GM10847 (cell line): ENCODE results near the gene TICRR.

Experiments
- POLR2A ChIP-seq: IDR thresholded peaks from 2 replicates; pipeline ENCODE4 v1.6.1; 2011; ENCODE audit not compliant: insufficient read length; ENCODE audit errors: extremely low read depth

TICRR gene

DNA sequence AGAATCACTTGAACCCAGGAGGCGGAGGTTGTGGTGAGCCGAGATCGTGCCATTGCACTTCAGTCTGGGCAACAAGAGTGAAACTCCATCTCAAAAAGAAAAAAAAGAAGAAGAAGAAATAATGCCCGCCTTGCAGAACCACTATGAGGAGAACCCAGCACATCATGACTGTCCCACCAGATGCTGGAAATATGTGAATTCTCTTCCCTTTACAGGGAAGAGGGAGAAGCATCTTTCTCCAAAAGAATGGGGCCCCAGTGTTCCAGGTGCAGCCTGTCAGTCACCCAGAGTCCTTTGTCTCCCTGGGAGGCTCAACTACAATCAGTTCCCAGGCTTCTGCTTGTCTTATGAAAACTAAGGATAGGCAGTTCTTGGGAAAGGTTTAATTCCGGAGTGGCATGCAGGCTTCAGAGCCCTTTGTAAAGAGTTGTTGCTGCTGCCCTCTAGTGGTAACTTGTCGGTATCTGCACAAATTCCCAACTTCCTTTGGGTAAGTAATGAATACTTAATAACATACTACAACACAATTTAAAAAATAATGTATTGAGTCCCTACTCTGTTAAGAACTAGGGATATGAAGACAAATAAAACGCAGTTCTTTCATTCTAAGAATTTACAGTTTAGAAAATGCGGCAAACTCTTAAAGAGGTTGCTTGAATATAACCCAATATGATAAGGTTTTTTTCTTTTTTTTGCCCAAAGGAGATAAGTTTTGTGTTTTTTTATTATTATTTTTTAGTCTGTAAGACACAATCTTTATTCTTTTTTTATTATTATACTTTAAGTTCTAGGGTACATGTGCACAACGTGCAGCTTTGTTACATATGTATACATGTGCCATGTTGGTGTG, 18.6 kb upstream of the TICRR start:
- TF ChIP-seq POLR2A = no peak

DNA sequence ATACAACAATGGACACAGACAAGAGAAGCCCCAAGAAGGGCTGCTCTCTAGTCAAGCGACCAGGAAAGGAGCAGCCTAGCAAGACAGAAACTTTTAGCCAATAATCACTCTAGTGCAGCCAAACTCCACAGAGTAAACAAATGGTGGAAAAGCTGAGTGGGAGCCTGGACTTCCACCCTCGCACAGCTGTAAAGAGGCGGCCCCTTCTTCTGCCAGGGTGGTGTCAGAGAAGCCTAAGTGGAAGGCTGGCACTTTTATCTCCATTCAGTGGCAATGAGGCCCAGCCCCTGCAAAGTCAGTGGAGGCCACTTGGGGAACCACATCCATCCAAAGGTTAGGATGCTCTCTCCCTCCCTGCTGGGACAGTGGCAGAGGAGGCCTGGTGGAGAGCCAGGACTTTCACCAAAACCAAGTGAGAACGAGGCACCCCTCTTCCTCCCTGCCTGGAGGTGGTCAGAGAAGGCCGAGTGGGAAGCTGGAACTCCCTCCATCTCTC, 15.5 kb upstream of the TICRR start:
- TF ChIP-seq POLR2A = no peak

DNA sequence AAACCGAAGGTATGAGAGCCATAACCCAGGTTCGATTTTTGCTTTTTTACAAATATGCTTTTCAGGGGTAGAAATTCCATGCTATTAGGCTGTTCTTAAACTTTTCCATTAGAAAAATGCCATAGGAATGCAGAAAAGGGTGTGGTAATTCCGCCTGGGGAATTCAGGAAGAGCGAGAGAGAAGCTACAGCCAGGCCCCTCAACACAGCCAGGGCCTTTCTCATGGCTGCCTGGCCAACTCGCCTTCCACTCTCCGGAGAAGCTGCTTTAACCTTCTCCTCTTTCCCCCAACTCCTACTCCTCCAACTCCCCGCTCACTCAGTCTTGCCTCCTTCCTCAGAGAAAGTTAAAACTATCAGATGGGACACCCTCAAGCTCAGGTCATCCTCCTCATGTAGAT, 9.1 kb upstream of the TICRR start:
- TF ChIP-seq POLR2A = no peak

DNA sequence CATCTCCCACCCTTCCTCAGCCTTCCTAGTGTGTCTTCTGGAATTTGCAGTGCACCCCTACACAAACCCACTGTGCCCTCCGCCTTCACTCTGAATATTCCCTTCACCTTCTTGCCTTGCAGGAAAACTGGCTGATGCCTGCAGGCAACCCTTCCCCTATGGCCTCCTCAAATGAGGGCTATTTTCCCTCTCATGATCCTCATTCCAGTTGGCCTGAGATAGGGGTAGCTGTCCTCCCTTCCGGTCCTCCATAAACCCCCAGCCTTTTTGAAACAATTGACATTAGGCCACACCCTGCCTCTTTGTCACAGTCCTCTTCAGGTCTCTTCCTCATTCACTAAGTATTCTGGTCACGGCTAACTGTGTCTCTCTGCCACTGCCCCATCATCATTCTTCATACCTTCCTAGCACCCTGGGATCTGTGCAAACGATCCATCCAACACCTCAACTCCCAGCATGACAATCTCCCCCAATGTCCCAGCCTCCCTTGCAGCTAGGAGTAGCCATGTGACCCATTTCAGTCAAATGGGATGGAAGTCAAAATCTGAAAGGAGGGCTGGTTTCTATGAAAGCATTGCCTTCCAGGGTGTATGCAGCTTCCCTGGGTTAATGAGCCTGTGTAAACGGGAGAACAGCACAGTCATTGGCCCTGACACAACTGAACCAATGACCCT, 8.5 kb upstream of the TICRR start:
- no peak for TF ChIP-seq POLR2A

DNA sequence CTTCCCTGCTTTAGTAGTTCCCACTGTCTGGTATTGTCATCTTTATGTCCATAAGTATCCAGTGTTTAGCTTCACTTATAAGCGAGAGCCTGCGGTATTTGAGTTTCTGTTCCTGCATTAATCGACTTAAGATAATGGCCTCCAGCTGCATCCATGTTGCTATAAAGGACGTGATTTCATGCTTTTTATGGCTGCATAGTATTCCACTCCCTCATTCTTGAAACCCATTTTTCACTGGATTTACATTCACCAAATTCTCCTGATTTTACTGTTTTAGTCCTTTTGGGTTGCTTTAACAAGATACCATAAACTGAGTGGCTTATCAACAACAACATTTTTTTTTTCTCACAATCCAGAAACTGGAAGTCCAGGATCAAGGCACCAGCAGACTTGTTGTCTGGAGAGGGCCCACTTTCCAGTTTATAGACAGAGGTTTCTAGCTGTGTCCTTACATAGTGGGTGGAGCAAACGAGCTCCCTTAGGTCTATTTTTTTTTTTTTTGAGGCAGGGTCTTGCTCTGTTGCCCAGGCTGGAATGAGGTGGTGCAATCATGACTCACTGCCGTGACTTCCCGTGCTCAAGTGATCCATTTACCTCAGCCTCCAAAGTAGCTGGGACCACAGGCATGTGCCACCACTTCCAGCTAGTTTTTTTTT, 6.1 kb upstream of the TICRR start:
- TF ChIP-seq POLR2A = no peak

DNA sequence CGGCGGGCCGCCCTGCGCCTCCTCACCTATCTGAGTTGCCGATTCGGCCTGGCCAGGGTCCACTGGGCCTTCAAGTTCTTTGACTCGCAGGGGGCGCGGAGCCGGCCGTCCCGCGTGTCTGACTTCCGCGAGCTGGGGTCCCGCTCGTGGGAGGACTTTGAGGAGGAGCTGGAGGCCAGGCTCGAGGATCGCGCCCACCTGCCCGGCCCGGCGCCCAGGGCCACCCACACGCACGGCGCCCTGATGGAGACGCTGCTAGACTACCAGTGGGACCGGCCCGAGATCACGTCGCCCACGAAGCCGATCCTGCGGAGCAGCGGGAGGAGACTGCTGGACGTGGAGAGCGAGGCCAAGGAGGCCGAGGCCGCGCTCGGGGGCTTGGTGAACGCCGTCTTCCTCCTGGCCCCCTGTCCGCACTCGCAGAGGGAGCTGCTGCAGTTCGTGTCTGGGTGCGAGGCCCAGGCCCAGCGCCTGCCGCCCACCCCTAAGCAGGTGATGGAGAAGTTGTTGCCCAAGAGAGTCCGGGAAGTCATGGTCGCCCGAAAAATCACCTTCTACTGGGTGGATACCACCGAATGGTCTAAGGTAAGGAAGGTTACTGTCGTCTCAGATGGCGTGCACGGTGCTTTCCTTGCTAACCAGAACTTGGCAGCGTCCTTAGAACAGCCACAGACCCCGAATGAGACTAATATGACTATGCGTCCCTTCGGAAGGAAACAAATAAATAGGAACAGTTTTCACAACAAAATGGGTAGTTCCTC, 567 bp downstream of the TICRR start:
- TF ChIP-seq POLR2A = peak; percentile 3

DNA sequence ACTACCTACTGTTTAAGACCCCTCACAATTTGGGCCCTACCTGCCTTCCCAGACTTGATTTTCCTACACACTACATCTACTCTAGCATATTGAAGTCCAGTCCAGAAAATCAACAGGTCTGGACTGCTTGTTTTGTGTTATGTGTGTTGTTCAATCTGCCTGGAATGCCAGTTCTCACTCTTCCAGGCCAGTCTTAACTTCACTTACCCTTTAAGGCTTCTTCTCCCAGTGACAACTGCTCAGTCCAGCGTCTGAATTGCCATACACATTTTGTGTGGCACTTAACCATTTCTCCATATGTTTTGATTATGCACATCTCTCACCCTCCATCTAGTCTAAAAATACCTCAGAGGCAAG, 1.1 kb downstream of the TICRR start:
- no peak for TF ChIP-seq POLR2A

DNA sequence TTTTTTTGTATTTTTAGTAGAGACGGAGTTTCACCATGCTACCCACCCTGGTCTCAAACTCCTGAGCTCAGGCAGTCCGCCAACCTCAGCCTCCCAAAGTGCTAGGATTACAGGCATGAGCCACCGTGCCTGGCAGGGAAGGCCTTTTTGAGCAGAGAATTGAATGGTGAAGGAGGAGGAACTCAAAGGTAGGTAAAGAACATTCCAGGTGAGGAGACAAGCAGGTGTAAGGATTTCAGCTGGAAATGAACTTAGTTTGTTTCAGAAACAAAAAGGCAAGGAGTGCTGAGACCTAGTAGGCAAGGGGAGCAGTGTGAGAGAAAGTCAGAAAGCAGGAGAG, 2.5 kb downstream of the TICRR start:
- TF ChIP-seq POLR2A = no peak

DNA sequence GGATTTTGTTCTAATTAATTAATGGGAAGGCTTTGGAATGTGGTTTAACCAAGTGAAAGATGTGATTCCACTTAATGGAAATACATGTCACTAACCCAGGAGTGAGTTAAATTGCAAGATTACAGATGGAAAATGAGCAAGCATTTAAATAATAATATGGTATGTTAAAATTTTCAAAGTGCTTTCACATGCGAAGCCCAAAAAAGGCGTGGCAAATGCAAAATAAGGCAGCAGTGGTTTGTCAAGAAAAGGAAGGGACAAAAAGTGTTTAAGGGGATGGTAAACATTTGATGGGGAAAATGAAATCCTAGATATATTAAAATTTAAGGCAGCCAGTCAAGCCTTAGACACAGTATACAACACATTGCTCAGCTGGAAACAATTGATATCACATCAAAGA, 2.9 kb downstream of the TICRR start:
- TF ChIP-seq POLR2A = no peak

DNA sequence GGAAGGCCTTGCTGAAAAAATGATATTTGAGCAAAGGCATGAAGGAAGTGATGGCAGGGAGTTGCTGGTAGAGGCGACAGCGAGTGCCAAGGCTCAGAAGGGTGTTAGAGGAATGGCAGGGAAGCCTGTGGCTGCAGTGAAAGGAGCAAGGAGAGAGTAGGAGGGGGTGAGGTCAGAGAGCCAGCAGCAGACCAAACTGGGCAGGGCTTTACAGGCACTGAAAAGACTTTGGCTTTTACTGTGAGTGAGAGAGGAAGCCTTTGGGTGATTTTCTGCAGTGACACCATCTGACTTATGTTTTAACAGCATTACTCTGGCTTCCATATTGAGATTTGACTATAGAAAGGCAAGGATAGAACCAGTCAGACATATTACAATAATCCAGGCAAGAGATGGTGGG, 11.4 kb downstream of the TICRR start:
- no peak for TF ChIP-seq POLR2A

DNA sequence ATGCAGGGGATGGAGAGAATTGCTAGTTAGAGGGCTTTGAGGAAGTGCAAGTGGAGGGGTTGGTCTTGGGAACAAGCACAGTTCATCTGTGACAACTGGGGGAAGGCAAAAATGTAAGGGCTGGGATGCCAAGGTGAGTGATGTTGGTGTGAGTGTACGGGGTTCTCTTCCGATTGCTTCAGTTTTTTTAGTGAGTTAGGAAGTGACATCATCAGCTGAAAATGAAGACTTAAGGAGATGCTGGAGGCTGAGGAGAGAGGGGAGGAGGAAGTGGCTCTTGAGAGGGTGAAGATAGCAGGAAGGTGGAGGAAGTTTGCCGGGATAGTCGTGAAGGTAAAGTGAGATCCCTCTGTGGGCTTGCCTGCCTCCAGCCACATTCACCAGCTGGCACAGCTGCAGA, 12.7 kb downstream of the TICRR start:
- TF ChIP-seq POLR2A = no peak

DNA sequence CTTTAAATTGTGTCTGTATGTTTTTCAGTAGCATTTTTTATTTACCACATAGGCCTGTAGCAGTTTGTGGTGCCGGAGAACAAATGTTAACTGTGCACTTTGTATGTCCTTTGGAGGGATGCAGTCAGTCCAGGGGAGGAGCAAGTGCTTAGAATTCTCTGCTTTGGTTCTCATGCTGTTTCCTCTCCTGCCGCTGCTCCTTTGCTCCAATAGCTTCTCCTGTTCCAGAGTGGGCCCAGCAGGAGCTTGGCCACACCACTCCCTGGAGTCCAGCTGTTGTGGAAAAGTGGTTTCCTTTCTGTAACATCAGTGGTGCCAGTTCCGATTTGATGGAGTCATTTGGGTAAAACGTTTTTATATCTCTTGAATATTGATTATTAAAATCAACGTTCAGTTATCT, 16.6 kb downstream of the TICRR start:
- TF ChIP-seq POLR2A = no peak

DNA sequence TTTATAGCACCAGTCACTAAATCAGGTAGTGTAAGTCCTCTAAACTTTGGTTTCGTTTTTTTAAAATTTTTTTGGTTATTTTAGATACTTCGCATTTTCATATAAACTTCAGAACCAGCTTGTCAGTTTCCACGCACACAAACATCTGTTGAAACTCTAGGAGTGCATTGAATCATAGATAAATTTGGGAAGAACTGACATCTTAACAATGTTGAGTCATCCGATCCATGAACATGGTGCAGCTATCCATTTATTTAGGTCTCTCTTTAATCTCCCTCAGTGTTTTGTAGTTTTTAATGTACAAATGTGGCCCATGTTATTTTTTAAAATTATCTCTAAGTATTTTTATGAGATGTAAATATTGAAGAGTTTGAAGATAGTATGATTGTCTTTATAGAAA, 17.7 kb downstream of the TICRR start:
- no peak for TF ChIP-seq POLR2A

DNA sequence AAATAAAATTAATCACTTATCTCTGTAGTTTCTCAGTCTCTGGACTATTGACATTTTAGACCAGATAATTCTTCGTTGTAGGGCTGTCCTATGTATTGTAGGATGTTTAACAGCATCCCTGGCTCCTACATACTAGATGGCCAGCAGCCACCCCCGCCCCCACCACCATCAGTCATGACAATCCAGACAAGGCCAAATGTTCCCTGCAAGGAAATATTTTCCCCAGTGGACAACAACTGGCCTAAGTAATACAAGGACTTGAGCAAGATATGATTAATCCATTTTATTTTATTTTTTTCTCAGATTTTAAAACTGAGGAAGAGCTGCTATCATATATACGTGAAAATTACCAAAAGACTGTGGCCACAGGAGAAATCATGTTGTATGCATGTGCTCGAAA, 23.8 kb downstream of the TICRR start:
- no peak for TF ChIP-seq POLR2A

DNA sequence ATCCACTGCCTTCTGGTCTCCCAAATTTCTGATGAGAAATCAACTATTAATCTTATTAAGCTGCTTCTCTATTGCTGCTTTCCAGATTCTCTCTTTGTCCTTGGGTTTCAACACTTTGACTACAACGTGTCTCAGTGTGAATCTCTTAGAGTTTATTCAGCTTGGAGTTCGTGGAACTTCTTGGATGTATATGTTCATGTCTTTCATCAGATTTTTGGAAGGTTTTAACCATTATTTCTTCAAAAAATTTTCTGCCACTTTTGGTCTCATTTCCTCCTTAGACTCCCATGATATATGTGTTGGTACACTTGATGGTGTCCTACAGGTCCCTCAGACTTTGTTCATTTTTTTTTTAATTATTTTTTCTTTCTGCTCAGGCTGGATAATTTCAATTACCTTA, 36.0 kb downstream of the TICRR start:
- TF ChIP-seq POLR2A = no peak
